Middle frontal gyrus (tissue), 1 donor: ENCODE data around the gene TMEM50B.
"Not testable (repeated sequence)": the region's sequence is repeated elsewhere in the genome, so short reads cannot be mapped to it uniquely, and the experiment has no call there.

Experiments
- DNase-seq: peaks from one replicate; pipeline ENCODE4 v3.0.0-alpha.2; 2015; ENCODE audit warnings: low spot score; ENCODE audit errors: extremely low spot score

TMEM50B gene

GRCh38 chr21:33432496-33432895, 47.3 kb downstream of the TMEM50B start:
- DNase-seq: no peak

- DNase-seq: no peak
These were observed 48.9 kb downstream of the TMEM50B start for GRCh38 chr21:33430858-33431257.

- no peak for DNase-seq
These were observed 51.1 kb downstream of the TMEM50B start for GRCh38 chr21:33428669-33429068.

GRCh38 chr21:33427051-33427450, 52.7 kb downstream of the TMEM50B start:
- DNase-seq: no peak

GRCh38 chr21:33425825-33426224, 53.9 kb downstream of the TMEM50B start:
- no peak for DNase-seq

- DNase-seq: no peak
These were observed 55.6 kb downstream of the TMEM50B start for GRCh38 chr21:33424214-33424613.

GRCh38 chr21:33421713-33422393, 57.9 kb downstream of the TMEM50B start:
- DNase-seq: no peak

GRCh38 chr21:33419538-33420123, 60.1 kb downstream of the TMEM50B start:
- no peak for DNase-seq

GRCh38 chr21:33418691-33419090, 61.1 kb downstream of the TMEM50B start:
- no peak for DNase-seq

- no peak for DNase-seq
These were observed 64.8 kb downstream of the TMEM50B start for GRCh38 chr21:33414926-33415325.

GRCh38 chr21:33414068-33414467, 65.7 kb downstream of the TMEM50B start:
- DNase-seq: no peak

GRCh38 chr21:33412832-33413519, 66.8 kb downstream of the TMEM50B start:
- no peak for DNase-seq

GRCh38 chr21:33412439-33412831, 67.3 kb downstream of the TMEM50B start:
- DNase-seq: not testable (repeated sequence)

GRCh38 chr21:33411949-33412430, 67.8 kb downstream of the TMEM50B start:
- DNase-seq: no peak

GRCh38 chr21:33406493-33406892, 73.3 kb downstream of the TMEM50B start:
- DNase-seq: no peak

- DNase-seq: no peak
These were observed 75.8 kb downstream of the TMEM50B start for GRCh38 chr21:33403786-33404585.

- no peak for DNase-seq
These were observed 76.5 kb downstream of the TMEM50B start, which contains the start of gene IFNGR2 for GRCh38 chr21:33403128-33403785. Gene IFNGR2, plus strand, starts transcription at chr21:33403413. Its CDS starts 131 bp downstream, at chr21:33403544.

- DNase-seq: peak; percentile 31
These were observed 77.5 kb downstream of the TMEM50B start for GRCh38 chr21:33402001-33402979.

GRCh38 chr21:33401630-33401992, 78.2 kb downstream of the TMEM50B start:
- no peak for DNase-seq
